WERI-Rb-1 (cell line): Measurements from ENCODE around the gene DNAJC1.

Experiments
- DNase-seq: peaks from one replicate; pipeline ENCODE4 v3.0.0-alpha.2; 2020
- H3K27ac ChIP-seq: fragments of 250-450 bp; sonication (Bioruptor Pico); 2 replicates; pipeline ENCODE4 v1.5.1; 2020; ENCODE audit warnings: mild to moderate bottlenecking, moderate library complexity
- H3K27me3 ChIP-seq: fragments of 250-450 bp; sonication (Bioruptor Pico); 2 replicates; pipeline ENCODE4 v1.5.1; 2021; ENCODE audit warnings: mild to moderate bottlenecking, low read depth, moderate library complexity; ENCODE audit not compliant: insufficient read depth, severe bottlenecking
- H3K36me3 ChIP-seq: fragments of 250-450 bp; sonication (Bioruptor Pico); 2 replicates; pipeline ENCODE4 v1.5.1; 2020; ENCODE audit warnings: mild to moderate bottlenecking, moderate library complexity
- H3K4me3 ChIP-seq: 2 replicates; pipeline ENCODE4 v1.5.1; 2011; ENCODE audit warnings: low read depth, mild to moderate bottlenecking, control low read depth, low read length
- H3K9me3 ChIP-seq: fragments of 250-450 bp; sonication (Bioruptor Pico); 2 replicates; pipeline ENCODE4 v1.5.1; 2021; ENCODE audit warnings: mild to moderate bottlenecking, moderate library complexity; ENCODE audit not compliant: severe bottlenecking
- CTCF ChIP-seq: IDR thresholded peaks from 2 replicates; pipeline ENCODE4 v1.5.1; 2011; ENCODE audit warnings: low read depth, mild to moderate bottlenecking, control low read depth, inconsistent platforms, low read length

Gene DNAJC1

GRCh38 chr10:21740989-21741388 is 262.5 kb downstream of the DNAJC1 start:
- Histone ChIP-seq H3K9me3 (no peaks in the 10 kb centered on the region), H3K4me3 (no peak overlapping the region), H3K27me3 (no peaks in the 10 kb centered on the region), H3K36me3 (peaks cover 18% of the 10 kb centered on the region), H3K27ac (no peak overlapping the region)
- no peak for DNase-seq
- no peak for TF ChIP-seq CTCF

- DNase-seq: no peak
- no peak for TF ChIP-seq CTCF
- no peak overlapping the region for H3K27ac ChIP-seq
- no peak overlapping the region for H3K4me3 ChIP-seq
- H3K9me3 ChIP-seq: no peaks in the 10 kb centered on the region
- H3K27me3 ChIP-seq: no peaks in the 10 kb centered on the region
- H3K36me3 ChIP-seq: peaks cover 13% of the 10 kb centered on the region
Observed at GRCh38 chr10:21737106-21737505, 266.4 kb downstream of the DNAJC1 start.

- Histone ChIP-seq H3K9me3 (no peaks in the 10 kb centered on the region), H3K4me3 (no peak overlapping the region), H3K36me3 (peaks cover 4% of the 10 kb centered on the region), H3K27ac (no peak overlapping the region), H3K27me3 (no peaks in the 10 kb centered on the region)
- DNase-seq: no peak
- no peak for TF ChIP-seq CTCF
Observed at GRCh38 chr10:21733710-21734109, 269.8 kb downstream of the DNAJC1 start.

GRCh38 chr10:21732067-21732772 is 271.3 kb downstream of the DNAJC1 start:
- no peaks in the 10 kb centered on the region for H3K9me3 ChIP-seq
- no peaks in the 10 kb centered on the region for H3K27me3 ChIP-seq
- peak; percentile 84 for TF ChIP-seq CTCF
- H3K36me3 ChIP-seq: peaks cover 4% of the 10 kb centered on the region
- peak; percentile 63 for DNase-seq
- H3K27ac ChIP-seq: no peak overlapping the region
- H3K4me3 ChIP-seq: no peak overlapping the region

- no peaks in the 10 kb centered on the region; the same call in 1 of the 2 replicates for H3K36me3 ChIP-seq
- no peak overlapping the region for H3K27ac ChIP-seq
- H3K9me3 ChIP-seq: no peaks in the 10 kb centered on the region
- H3K4me3 ChIP-seq: no peak overlapping the region
- no peak for DNase-seq
- H3K27me3 ChIP-seq: no peaks in the 10 kb centered on the region
- TF ChIP-seq CTCF: no peak
Observed at GRCh38 chr10:21728618-21729017, 274.9 kb downstream of the DNAJC1 start.
